Ascending aorta (tissue), 2 donors: ENCODE measurements around the gene CFAP100. TPM values are rescaled to one million over a fixed set of nuclear protein-coding genes. Genes with fewer than 3 reads are reported as not detected.

Source experiments
- DNase-seq, 2 donors: peaks; one replicate each; pipeline ENCODE4 v3.0.0-alpha.2; 2019; ENCODE audit warnings: low spot score in 2 of 2
- H3K27ac ChIP-seq, 2 donors: fragments of 200-600 bp; sonication (generic); one replicate each; pipeline ENCODE4 v1.5.1; 2016 to 2017; ENCODE audit warnings: mild to moderate bottlenecking in 1 of 2
- H3K27me3 ChIP-seq: fragments of 200-600 bp; sonication (generic); one replicate; pipeline ENCODE4 v1.5.1; 2017
- H3K36me3 ChIP-seq, 2 donors: fragments of 200-600 bp; sonication (generic); one replicate each; pipeline ENCODE4 v1.5.1; 2016
- H3K4me1 ChIP-seq, 2 donors: fragments of 200-600 bp; sonication (generic); one replicate each; pipeline ENCODE4 v1.5.1; 2016 to 2017; ENCODE audit warnings: mild to moderate bottlenecking in 1 of 2
- H3K4me3 ChIP-seq, 2 donors: fragments of 200-600 bp; sonication (generic); one replicate each; pipeline ENCODE4 v1.5.1; 2016 to 2017; ENCODE audit warnings: mild to moderate bottlenecking in 1 of 2
- H3K9me3 ChIP-seq, 2 donors: fragments of 200-600 bp; sonication (generic); one replicate each; pipeline ENCODE4 v1.5.1; 2016
- intact Hi-C: fragments of 100-400 bp; cut with DNase I; formaldehyde crosslinking; loops from one replicate; pipeline ENCODE4 v1.15.1; 2023
- total RNA-seq: library from RNA; depleted of rRNA; stranded (reverse); fragments of >200 nt; gene quantifications from one replicate; pipeline ENCODE4 v1.1.0, GENCODE V29; 2016
- TF ChIP-seq, protein P1 (sequence below), 3 experiments: fragments of 200-600 bp in 2 of 3; fragments of 450-650 bp in 1 of 3; sonication (generic) in 2 of 3; IDR thresholded peaks; one replicate each; pipeline ENCODE4 v1.5.1; 2016 to 2019; ENCODE audit warnings: antibody characterized with exemption in 3 of 3, mild to moderate bottlenecking in 1 of 3, moderate library complexity in 1 of 3

Gene CFAP100
- total RNA-seq, 1 donor from 2014 or later = not detected

DNA sequence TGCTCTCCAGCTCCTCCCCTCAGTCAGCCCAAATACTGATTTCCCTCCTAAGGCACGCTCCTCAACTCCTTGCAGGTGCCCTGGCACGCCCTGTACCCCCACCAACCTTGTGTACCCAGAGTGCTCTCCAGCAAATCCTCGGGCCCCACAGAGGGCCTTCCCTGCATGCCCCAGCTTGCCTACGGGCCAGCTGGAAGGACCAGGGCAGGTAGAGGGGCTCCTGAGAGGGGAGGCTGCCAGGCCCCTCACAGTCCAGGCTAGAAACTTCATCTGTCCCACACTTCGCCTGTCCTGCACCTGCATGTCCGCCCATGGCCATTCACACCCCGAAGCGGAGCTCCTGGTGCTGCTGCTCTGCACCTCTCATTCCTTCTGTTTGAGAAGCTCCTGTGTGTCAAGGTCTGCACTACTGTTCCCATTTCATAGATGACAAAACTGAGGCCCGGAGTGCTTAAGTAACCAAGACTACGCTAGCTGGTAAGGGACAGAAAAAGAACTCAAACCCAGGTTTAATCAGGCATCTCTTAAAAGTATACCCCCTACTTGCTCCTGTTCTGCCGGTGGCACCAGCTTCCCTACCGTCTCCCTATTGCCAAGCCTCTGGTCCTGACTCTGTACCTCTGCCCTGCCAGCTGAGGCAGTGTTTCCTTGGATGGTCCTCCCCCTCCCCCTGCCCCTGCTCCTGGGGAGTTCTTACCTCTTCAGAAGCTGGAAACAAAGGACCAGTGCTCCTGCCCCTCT, 45.4 kb downstream of the CFAP100 start:
- Histone ChIP-seq H3K4me1 (no peaks in the 10 kb centered on the region), H3K27me3 (no peaks in the 10 kb centered on the region), H3K4me3 (no peak overlapping the region), H3K27ac (no peak overlapping the region), H3K36me3 (peaks cover 23 to 59% of the 10 kb centered on the region in 2 donors), H3K9me3 (no peaks in the 10 kb centered on the region)
- peak in 1 of 2 donors; percentile 33 for DNase-seq
- intact Hi-C loops = no loop called here
- TF ChIP-seq, protein P1, sequence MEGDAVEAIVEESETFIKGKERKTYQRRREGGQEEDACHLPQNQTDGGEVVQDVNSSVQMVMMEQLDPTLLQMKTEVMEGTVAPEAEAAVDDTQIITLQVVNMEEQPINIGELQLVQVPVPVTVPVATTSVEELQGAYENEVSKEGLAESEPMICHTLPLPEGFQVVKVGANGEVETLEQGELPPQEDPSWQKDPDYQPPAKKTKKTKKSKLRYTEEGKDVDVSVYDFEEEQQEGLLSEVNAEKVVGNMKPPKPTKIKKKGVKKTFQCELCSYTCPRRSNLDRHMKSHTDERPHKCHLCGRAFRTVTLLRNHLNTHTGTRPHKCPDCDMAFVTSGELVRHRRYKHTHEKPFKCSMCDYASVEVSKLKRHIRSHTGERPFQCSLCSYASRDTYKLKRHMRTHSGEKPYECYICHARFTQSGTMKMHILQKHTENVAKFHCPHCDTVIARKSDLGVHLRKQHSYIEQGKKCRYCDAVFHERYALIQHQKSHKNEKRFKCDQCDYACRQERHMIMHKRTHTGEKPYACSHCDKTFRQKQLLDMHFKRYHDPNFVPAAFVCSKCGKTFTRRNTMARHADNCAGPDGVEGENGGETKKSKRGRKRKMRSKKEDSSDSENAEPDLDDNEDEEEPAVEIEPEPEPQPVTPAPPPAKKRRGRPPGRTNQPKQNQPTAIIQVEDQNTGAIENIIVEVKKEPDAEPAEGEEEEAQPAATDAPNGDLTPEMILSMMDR (IDR thresholded peaks at IDR 0.05) = no peak

DNA sequence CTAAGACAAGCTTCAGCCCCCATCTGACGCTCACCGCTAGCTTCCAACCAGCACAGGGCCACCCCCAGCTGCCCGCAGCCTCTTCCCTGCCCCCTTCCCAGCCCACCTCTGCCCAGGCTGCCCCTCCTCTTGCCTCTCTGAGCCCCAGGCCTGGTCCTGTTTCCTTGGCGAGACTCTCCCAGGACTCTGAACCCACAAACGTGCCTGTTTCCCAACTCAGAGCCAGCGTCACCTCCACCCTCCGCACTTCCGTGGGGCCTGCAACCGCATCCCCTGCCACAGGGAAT, 45.9 kb downstream of the CFAP100 start:
- TF ChIP-seq, protein P1 (IDR thresholded peaks at IDR 0.05) = no peak
- H3K4me3 ChIP-seq = no peak overlapping the region
- H3K9me3 ChIP-seq = no peaks in the 10 kb centered on the region
- H3K27ac ChIP-seq = no peak overlapping the region
- DNase-seq = peak in 1 of 2 donors; percentile 45
- intact Hi-C loops = no loop called here
- no peaks in the 10 kb centered on the region for H3K4me1 ChIP-seq
- H3K27me3 ChIP-seq = no peaks in the 10 kb centered on the region
- peaks cover 23 to 54% of the 10 kb centered on the region in 2 donors for H3K36me3 ChIP-seq

DNA sequence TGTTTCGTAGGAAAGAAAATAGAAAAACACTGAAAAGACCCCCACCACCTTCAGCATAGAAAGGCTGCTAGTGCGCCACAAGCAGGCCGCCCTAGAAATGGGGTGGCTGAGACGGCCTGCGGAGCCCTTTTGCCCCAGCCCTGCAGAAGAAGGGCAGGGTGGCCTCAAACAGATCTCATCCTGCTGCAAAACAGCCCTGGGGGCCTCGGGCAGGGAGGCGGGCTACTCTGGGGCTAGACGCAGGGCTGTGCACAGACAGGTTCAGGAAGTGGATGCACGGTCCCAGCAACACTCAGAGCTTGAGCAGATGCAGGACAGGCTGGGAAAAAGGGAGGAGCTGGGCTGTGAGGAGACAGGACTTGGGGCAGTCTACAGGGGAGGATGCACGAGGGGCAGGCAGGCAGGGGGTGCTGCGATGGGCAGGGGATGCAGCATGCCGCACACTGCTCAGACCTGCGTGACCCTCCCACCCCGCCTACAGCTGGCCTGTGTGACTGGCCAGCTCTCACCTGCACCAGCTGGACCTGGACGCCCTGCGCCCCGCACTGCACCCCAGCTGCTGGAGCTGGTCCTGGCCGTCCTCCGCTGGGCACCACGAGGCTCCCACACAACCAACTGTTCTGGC, 46.7 kb downstream of the CFAP100 start:
- DNase-seq = peak in 1 of 2 donors; percentile 52
- intact Hi-C loops = no loop called here
- peaks cover 20 to 49% of the 10 kb centered on the region in 2 donors for H3K36me3 ChIP-seq

DNA sequence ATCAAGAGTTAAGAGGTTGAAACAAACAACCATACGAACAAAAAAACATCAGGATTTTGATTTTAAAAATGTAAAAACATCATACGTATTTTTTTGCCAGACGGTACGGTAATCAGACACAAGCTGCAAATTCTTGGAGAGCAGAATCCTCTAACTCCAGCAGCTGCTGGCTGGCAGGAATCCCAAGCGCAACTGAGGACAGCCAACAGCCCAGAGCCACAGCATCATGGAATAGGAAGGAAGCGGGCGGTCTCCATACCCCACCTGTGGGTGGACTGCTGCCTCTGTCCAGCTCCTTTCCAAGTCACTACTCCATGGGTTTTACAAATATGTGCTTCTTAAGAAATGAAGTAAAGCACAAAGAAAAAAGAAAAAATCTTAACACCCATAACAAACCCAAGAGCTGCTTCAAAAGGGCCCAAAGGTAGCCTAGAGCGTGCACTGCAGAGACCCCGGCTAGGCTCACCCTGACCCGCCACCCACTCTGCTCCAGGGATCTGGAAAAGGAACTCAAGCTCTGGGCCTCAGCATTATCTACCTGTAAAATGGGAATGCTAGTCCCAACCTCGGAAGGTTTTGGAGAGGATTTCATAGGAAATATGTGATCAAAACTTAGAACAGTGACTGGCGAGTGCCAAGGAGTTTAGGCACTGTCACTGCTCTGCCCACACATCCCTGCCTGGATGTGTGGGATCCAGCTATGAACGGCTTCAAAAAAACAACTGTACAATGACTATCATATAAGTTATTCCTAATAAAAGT, 47.6 kb downstream of the CFAP100 start:
- intact Hi-C loops = no loop called here
- TF ChIP-seq, protein P1 (IDR thresholded peaks at IDR 0.05) = no peak

More for the DNA sequence above, 46.7 kb downstream of the CFAP100 start:
- H3K9me3 ChIP-seq = no peaks in the 10 kb centered on the region
- H3K27me3 ChIP-seq = no peaks in the 10 kb centered on the region
- TF ChIP-seq, protein P1 (IDR thresholded peaks at IDR 0.05) = no peak
- no peak overlapping the region for H3K27ac ChIP-seq
- H3K4me3 ChIP-seq = no peak overlapping the region
- no peaks in the 10 kb centered on the region for H3K4me1 ChIP-seq

DNA sequence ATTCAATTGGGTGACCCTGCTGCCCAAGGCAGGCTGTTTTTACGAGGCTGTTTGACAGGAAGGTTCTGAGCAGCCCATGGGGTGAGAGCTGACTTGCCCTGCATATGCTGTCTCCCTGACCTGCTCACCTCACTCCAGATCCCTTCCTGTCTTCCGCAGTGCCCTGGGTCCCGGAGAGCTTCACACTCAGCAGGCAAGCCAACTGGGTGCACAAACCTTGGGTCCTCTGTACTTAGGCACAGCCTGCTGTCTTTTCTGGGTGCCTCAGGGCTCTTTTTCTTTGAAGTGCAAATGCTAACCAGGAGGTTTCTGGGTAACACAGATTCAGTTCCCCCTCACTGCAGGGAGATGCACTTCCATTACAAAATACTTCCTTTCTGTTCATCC, 48.1 kb downstream of the CFAP100 start:
- H3K4me1 ChIP-seq = no peaks in the 10 kb centered on the region
- H3K9me3 ChIP-seq = no peaks in the 10 kb centered on the region
- H3K36me3 ChIP-seq = peaks cover 13 to 34% of the 10 kb centered on the region in 2 donors
- H3K4me3 ChIP-seq = no peak overlapping the region
- H3K27ac ChIP-seq = no peak overlapping the region
- DNase-seq = peak in 1 of 2 donors; percentile 9
- intact Hi-C loops = no loop called here
- TF ChIP-seq, protein P1 (IDR thresholded peaks at IDR 0.05) = no peak
- no peaks in the 10 kb centered on the region for H3K27me3 ChIP-seq

More for the DNA sequence above, 47.6 kb downstream of the CFAP100 start:
- Histone ChIP-seq H3K27ac (no peak overlapping the region), H3K4me3 (no peak overlapping the region), H3K27me3 (no peaks in the 10 kb centered on the region), H3K4me1 (no peaks in the 10 kb centered on the region), H3K9me3 (no peaks in the 10 kb centered on the region), H3K36me3 (peaks cover 13 to 40% of the 10 kb centered on the region in 2 donors)
- peak in 1 of 2 donors; percentile 52 for DNase-seq
